Ishikawa (cell line): ENCODE data around the gene FYB2.

Source experiments
- CREB1 ChIP-seq: IDR thresholded peaks from 2 replicates; pipeline ENCODE4 v1.6.1; 2012; ENCODE audit warnings: low read depth
- EP300 ChIP-seq: IDR thresholded peaks from 2 replicates; pipeline ENCODE4 v1.6.1; 2012; ENCODE audit warnings: borderline replicate concordance
- NFIC ChIP-seq: IDR thresholded peaks from 2 replicates; pipeline ENCODE4 v1.6.1; 2012
- RAD21 ChIP-seq: IDR thresholded peaks from 2 replicates; pipeline ENCODE4 v1.6.1; 2012; ENCODE audit warnings: low read depth
- TEAD4 ChIP-seq: IDR thresholded peaks from 2 replicates; pipeline ENCODE4 v1.6.1; 2012
- YY1 ChIP-seq: IDR thresholded peaks from 2 replicates; pipeline ENCODE4 v1.6.1; 2012; ENCODE audit warnings: low read depth
- ZBTB7A ChIP-seq: IDR thresholded peaks from 2 replicates; pipeline ENCODE4 v1.6.1; 2012; ENCODE audit warnings: low read depth
- TF ChIP-seq, protein P1 (sequence below): IDR thresholded peaks from 2 replicates; pipeline ENCODE4 v1.6.1; 2012

DNA sequence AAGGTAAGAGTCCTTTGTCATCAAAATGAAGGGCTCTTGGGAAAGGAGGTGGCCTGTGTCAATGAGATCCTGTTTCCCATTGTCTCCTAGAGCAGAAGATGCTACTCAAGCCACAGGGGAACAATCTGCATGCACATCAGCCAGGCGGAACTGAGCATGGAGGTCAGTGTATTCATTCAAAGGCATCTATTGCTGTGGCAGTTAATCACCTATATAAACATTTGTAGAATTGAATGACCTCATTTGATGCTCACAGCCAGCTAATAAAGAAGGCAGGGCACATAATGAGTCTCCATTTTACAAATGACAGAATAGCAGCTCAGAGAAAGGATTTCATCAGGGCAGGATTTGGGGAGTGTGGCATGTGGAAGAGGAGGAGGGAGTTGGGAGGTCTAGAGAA lies 5.7 kb upstream of the FYB2 start:
- no peak for TF ChIP-seq ZBTB7A
- no peak for TF ChIP-seq YY1
- TF ChIP-seq RAD21, result no peak
- TF ChIP-seq, protein P1, sequence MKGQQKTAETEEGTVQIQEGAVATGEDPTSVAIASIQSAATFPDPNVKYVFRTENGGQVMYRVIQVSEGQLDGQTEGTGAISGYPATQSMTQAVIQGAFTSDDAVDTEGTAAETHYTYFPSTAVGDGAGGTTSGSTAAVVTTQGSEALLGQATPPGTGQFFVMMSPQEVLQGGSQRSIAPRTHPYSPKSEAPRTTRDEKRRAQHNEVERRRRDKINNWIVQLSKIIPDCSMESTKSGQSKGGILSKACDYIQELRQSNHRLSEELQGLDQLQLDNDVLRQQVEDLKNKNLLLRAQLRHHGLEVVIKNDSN, result no peak
- TF ChIP-seq TEAD4, result no peak
- no peak for TF ChIP-seq EP300
- no peak for TF ChIP-seq CREB1
- no peak for TF ChIP-seq NFIC
